GM12878 (cell line): ENCODE data around the gene GGT5. TPM values are rescaled to one million over a fixed set of nuclear protein-coding genes. Genes with fewer than 3 reads are reported as not detected.

Experiments
- ATAC-seq: fragments of 200-7000 bp; cut with Tn5 transposase; 3 replicates; pipeline ENCODE4 v1.9.1; 2020; ENCODE audit warnings: mild to moderate bottlenecking, moderate library complexity
- BruUV-seq: library from RNA; stranded (reverse); fragments of 400-500 nt; replicated peaks from 2 replicates; lab custom pipeline; 2021; lab: Mats Ljungman, UMichigan
- CTCF ChIA-PET: fragments of 300-600 bp; sonication (Branson Sonifier 250); formaldehyde crosslinking; extraction: SDS; loops from one replicate; lab custom pipeline; 2021; ENCODE audit warnings: inconsistent platforms; lab: Yijun Ruan, JAX
- POLR2A ChIA-PET: fragments of 350-600 bp; formaldehyde crosslinking; extraction: SDS; loops from one replicate; lab custom pipeline; 2021; ENCODE audit warnings: inconsistent platforms; lab: Charles Lee
- RAD21 ChIA-PET: fragments of 300-600 bp; sonication (Branson Sonifier 250); formaldehyde crosslinking; loops from one replicate; lab custom pipeline; 2023; ENCODE audit warnings: antibody characterized with exemption; ENCODE audit not compliant: unreplicated experiment; lab: Charles Lee
- SMC1A ChIA-PET: fragments of 300-600 bp; sonication (Branson Sonifier 250); formaldehyde crosslinking; loops from one replicate; lab custom pipeline; 2023; ENCODE audit not compliant: unreplicated experiment, uncharacterized antibody; lab: Charles Lee
- DNase-seq: peaks from one replicate; pipeline ENCODE4 v3.0.0-alpha.2; 2011; ENCODE audit warnings: low read depth, low spot score
- FAIRE-seq: peaks from 3 replicates; lab custom pipeline; 2011; peaks lifted over from hg19 to GRCh38; lab: Jason Lieb, UNC
- H2AFZ ChIP-seq: 2 replicates; pipeline ENCODE4 v1.6.0; 2011; ENCODE audit warnings: low read depth, low read length, control low read depth; ENCODE audit not compliant: control insufficient read depth
- H3K27ac ChIP-seq: 2 replicates; pipeline ENCODE4 v1.5.1; 2011; ENCODE audit warnings: control low read depth; ENCODE audit not compliant: control insufficient read depth, insufficient read depth
- H3K27me3 ChIP-seq, 2 experiments: replicated peaks in 1 of 2; 2 replicates each; pipeline versions ENCODE4 v1.6.0 to v1.6.1; 2011; ENCODE audit warnings: low read length in 1 of 2; ENCODE audit not compliant: control insufficient read depth in 2 of 2, insufficient read depth in 2 of 2
- H3K36me3 ChIP-seq, 2 experiments: 2 replicates each; pipeline ENCODE4 v1.5.1; 2011; ENCODE audit warnings: low read length in 1 of 2; ENCODE audit not compliant: control insufficient read depth in 2 of 2, insufficient read depth in 2 of 2
- H3K4me1 ChIP-seq: 2 replicates; pipeline ENCODE4 v1.6.1; 2011; ENCODE audit warnings: mild to moderate bottlenecking, low read length, moderate library complexity, mixed read lengths; ENCODE audit not compliant: control insufficient read depth, insufficient read depth
- H3K4me2 ChIP-seq: 2 replicates; pipeline ENCODE4 v1.6.0; 2011; ENCODE audit warnings: control low read depth; ENCODE audit not compliant: control insufficient read depth, insufficient read depth
- H3K4me3 ChIP-seq: fragments of 200-600 bp; sonication (generic); 2 replicates; pipeline ENCODE4 v1.5.1; 2016
- H3K79me2 ChIP-seq: 2 replicates; pipeline ENCODE4 v1.6.0; 2011; ENCODE audit warnings: low read length; ENCODE audit not compliant: control insufficient read depth, insufficient read depth
- H3K9ac ChIP-seq: 2 replicates; pipeline ENCODE4 v1.8.0; 2011; ENCODE audit warnings: low read length, control low read depth, mixed read lengths; ENCODE audit not compliant: control insufficient read depth, insufficient read depth
- H3K9me3 ChIP-seq: replicated peaks from 3 replicates; pipeline ENCODE4 v1.5.1; 2011; ENCODE audit warnings: mild to moderate bottlenecking, low read length; ENCODE audit not compliant: control insufficient read depth, insufficient read depth
- H4K20me1 ChIP-seq: 2 replicates; pipeline ENCODE4 v1.6.0; 2011; ENCODE audit not compliant: control insufficient read depth, insufficient read depth
- CREM ChIP-seq: IDR thresholded peaks from 2 replicates; pipeline ENCODE4 v1.6.1; 2014; ENCODE audit warnings: antibody characterized with exemption, low read depth
- FOXK2 ChIP-seq: fragments of 450-650 bp; IDR thresholded peaks from 2 replicates; pipeline ENCODE4 v1.6.1; 2017; ENCODE audit warnings: mild to moderate bottlenecking, moderate library complexity
- FOXM1 ChIP-seq: IDR thresholded peaks from 2 replicates; pipeline ENCODE4 v1.6.1; 2012; ENCODE audit warnings: low read depth, mild to moderate bottlenecking, inconsistent platforms, low read length, moderate library complexity
- KAT2A ChIP-seq: conservative IDR thresholded peaks from 2 replicates; pipeline ENCODE4 v1.6.1; 2011; ENCODE audit warnings: low read depth, low read length; ENCODE audit not compliant: control insufficient read depth
- MTA2 ChIP-seq: fragments of 450-650 bp; IDR thresholded peaks from 2 replicates; pipeline ENCODE4 v1.6.1; 2016; ENCODE audit warnings: low read depth, mild to moderate bottlenecking, moderate library complexity
- NKRF ChIP-seq: fragments of 450-650 bp; conservative IDR thresholded peaks from 2 replicates; pipeline ENCODE4 v1.6.1; 2017; ENCODE audit warnings: mild to moderate bottlenecking, moderate library complexity
- NR2C1 ChIP-seq: fragments of 450-650 bp; IDR thresholded peaks from 2 replicates; pipeline ENCODE4 v1.6.1; 2017; ENCODE audit warnings: antibody characterized with exemption, mild to moderate bottlenecking, moderate library complexity
- POLR2AphosphoS2 ChIP-seq: IDR thresholded peaks from 2 replicates; pipeline ENCODE4 v1.6.1; 2011; ENCODE audit warnings: low read depth, mild to moderate bottlenecking, low read length, improper control_type of control experiment, moderate library complexity
- POLR2AphosphoS5 ChIP-seq: IDR thresholded peaks from 2 replicates; pipeline ENCODE4 v1.6.1; 2011; ENCODE audit warnings: mild to moderate bottlenecking, low read length, inconsistent platforms
- RFX5 ChIP-seq: IDR thresholded peaks from 2 replicates; pipeline ENCODE4 v1.6.1; 2011; ENCODE audit warnings: low read depth, low read length, improper control_type of control experiment
- SUPT20H ChIP-seq: IDR thresholded peaks from 2 replicates; pipeline ENCODE4 v1.6.1; 2011; ENCODE audit warnings: low read depth, mild to moderate bottlenecking, low read length, moderate library complexity, borderline replicate concordance; ENCODE audit not compliant: control insufficient read depth
- TAF1 ChIP-seq: IDR thresholded peaks from 2 replicates; pipeline ENCODE4 v1.6.1; 2011; ENCODE audit warnings: mild to moderate bottlenecking, low read depth, low read length, borderline replicate concordance
- USF2 ChIP-seq: IDR thresholded peaks from 2 replicates; pipeline ENCODE4 v1.6.1; 2011; ENCODE audit warnings: low read depth, low read length, improper control_type of control experiment, borderline replicate concordance
- WRNIP1 ChIP-seq: IDR thresholded peaks from 2 replicates; pipeline ENCODE4 v1.6.1; 2011; ENCODE audit warnings: low read depth, low read length, improper control_type of control experiment, borderline replicate concordance
- ZBTB40 ChIP-seq: fragments of 450-650 bp; IDR thresholded peaks from 2 replicates; pipeline ENCODE4 v1.6.1; 2016; ENCODE audit warnings: mild to moderate bottlenecking, moderate library complexity, borderline replicate concordance
- ZNF274 ChIP-seq: IDR thresholded peaks from one replicate; pipeline ENCODE4 v1.8.0; 2011; ENCODE audit not compliant: insufficient read length, insufficient read depth
- ZNF622 ChIP-seq: fragments of 450-650 bp; IDR thresholded peaks from 2 replicates; pipeline ENCODE4 v1.6.1; 2017; ENCODE audit warnings: mild to moderate bottlenecking, inconsistent platforms
- WGBS: methylation state at CpG from one replicate; pipeline ENCODE4 v1.1.6; 2016; ENCODE audit warnings: low lambda C conversion rate; ENCODE audit not compliant: insufficient replicate concordance, insufficient coverage; ENCODE audit errors: missing lambda C conversion rate; 5-methylcytosine and 5-hydroxymethylcytosine counted together
- in situ Hi-C: fragments of 300-500 bp; cut with MboI; formaldehyde crosslinking; loops from 9 replicates; pipeline ENCODE4 v1.14.3; 2018; ENCODE audit warnings: mixed read lengths
- intact Hi-C: fragments of 100-400 bp; cut with micrococcal nuclease; formaldehyde crosslinking; loops from one replicate; pipeline ENCODE4 v1.14.2; 2022; ENCODE audit not compliant: unreplicated experiment
- polyA plus RNA-seq, 11 experiments: library from polyadenylated mRNA; depleted of rRNA in 4 of 11; unstranded in 6 of 11; stranded (reverse) in 5 of 11; fragments of >200 nt; fragmentation: Nextera tagmentation in 4 of 11; fragmentation: Illumina TruSeq in 1 of 11; extraction: Ambion mirVana in 4 of 11; extraction: Trizol in 1 of 11; gene quantifications; 1 replicate in 1 of 11; 2 replicates in 10 of 11; pipeline versions ENCODE4 v1.2.1 to v1.2.3, GENCODE V29; 2011 to 2016; ENCODE audit warnings: inconsistent platforms in 2 of 11, missing spikeins in 2 of 11, low read depth in 1 of 11
- total RNA-seq, 4 experiments: library from RNA; depleted of rRNA in 3 of 4; stranded (reverse); fragments of >200 nt in 3 of 4; fragmentation: Illumina TruSeq in 1 of 4; extraction: Trizol in 1 of 4; gene quantifications; 2 replicates each; pipeline versions ENCODE4 v1.2.1 to v1.2.3, GENCODE V29; 2013 to 2021

GGT5 gene
- total and polyA plus RNA-seq, 10 of the 15 experiments (the other 5 are each of a cell fraction or from before 2014, with no cell fraction given): 0.34 TPM; not detected in 9

GRCh38 chr22:24189249-24190158 is 55.4 kb downstream of the GGT5 start:
- ChIA-PET CTCF (interaction anchor here (0.8 to 3.0 kb wide), 11 partner anchors 17 to 313 kb away, joined by 3 to 27 read pairs (median 8); partner anchors contain the start of gene GGT5), SMC1A (interaction anchor here (0.6 to 3.1 kb wide), 10 partner anchors 11 to 140 kb away, joined by 3 to 16 read pairs (median 4); no protein-coding TSS in a partner anchor), POLR2A (no interaction called here), RAD21 (interaction anchor here (0.8 to 2.3 kb wide), 4 partner anchors 42 to 58 kb away, joined by 3 to 13 read pairs (median 4); no protein-coding TSS in a partner anchor)
- intact Hi-C loops: loop anchor here (5.0 kb wide), 1 partner anchor 58 kb away; the partner anchor contains the start of gene GGT5
- Histone ChIP-seq H3K36me3 (no peaks in the 10 kb centered on the region), H2AFZ (no peak overlapping the region), H3K27me3 (no peaks in the 10 kb centered on the region), H3K9ac (no peak overlapping the region), H3K79me2 (no peaks in the 10 kb centered on the region), H3K4me3 (no peak overlapping the region), H3K4me1 (no peaks in the 10 kb centered on the region), H3K4me2 (no peak overlapping the region), H4K20me1 (no peaks in the 10 kb centered on the region), H3K9me3 (no peaks in the 10 kb centered on the region), H3K27ac (no peak overlapping the region)
- no TSS peak for BruUV-seq
- ATAC-seq (peak; percentile 95), FAIRE-seq (no peak), DNase-seq (no peak)
- in situ Hi-C loops: no loop called here
- 43% methylated on average over 21 of the region's 23 CpGs for WGBS
- no peak for TF ChIP-seq TAF1
- TF ChIP-seq POLR2AphosphoS2: no peak
- no peak for TF ChIP-seq NKRF
- no peak for TF ChIP-seq POLR2AphosphoS5
- no peak for TF ChIP-seq SUPT20H
- TF ChIP-seq ZNF622: no peak
- TF ChIP-seq FOXK2: no peak
- no peak for TF ChIP-seq RFX5
- TF ChIP-seq CREM: no peak
- no peak for TF ChIP-seq ZNF274
- no peak for TF ChIP-seq MTA2
- no peak for TF ChIP-seq USF2
- TF ChIP-seq ZBTB40: no peak
- no peak for TF ChIP-seq KAT2A
- no peak for TF ChIP-seq NR2C1
- no peak for TF ChIP-seq WRNIP1
- TF ChIP-seq FOXM1: no peak
